K562 (cell line): ENCODE measurements around the gene SULT6B1. TPM values are rescaled to one million over a fixed set of nuclear protein-coding genes. Genes with fewer than 3 reads are reported as not detected.

ENCODE experiments used
- BRD4 ChIP-seq: fragments of 200-600 bp; sonication (generic); IDR thresholded peaks from 2 replicates; pipeline ENCODE4 v1.6.1; 2017; ENCODE audit warnings: inconsistent platforms
- COPS2 ChIP-seq: fragments of 450-650 bp; conservative IDR thresholded peaks from 2 replicates; pipeline ENCODE4 v1.6.1; 2016; ENCODE audit warnings: mild to moderate bottlenecking, moderate library complexity
- HDAC8 ChIP-seq: fragments of 450-650 bp; IDR thresholded peaks from 2 replicates; pipeline ENCODE4 v1.6.1; 2016; ENCODE audit warnings: mild to moderate bottlenecking, missing genetic modification characterization, moderate library complexity, missing compliant biosample characterization
- KLF16 ChIP-seq: IDR thresholded peaks from 2 replicates; pipeline ENCODE4 v1.6.1; 2016; ENCODE audit warnings: antibody characterized with exemption
- MECOM ChIP-seq: fragments of 250-450 bp; sonication (Bioruptor Pico); IDR thresholded peaks from 2 replicates; pipeline ENCODE4 v1.8.0; 2022; ENCODE audit warnings: inconsistent platforms
- MYC ChIP-seq, 2 experiments: fragments of 250-450 bp in 1 of 2; sonication (Bioruptor Pico) in 1 of 2; IDR thresholded peaks; 2 replicates each; pipeline versions ENCODE4 v1.5.1 to v1.6.1; 2012 to 2021; ENCODE audit warnings: low read depth in 2 of 2, borderline replicate concordance in 1 of 2, improper control_type of control experiment in 1 of 2, low read length in 1 of 2, mild to moderate bottlenecking in 1 of 2, moderate library complexity in 1 of 2
- NCOA4 ChIP-seq: fragments of 450-650 bp; IDR thresholded peaks from 2 replicates; pipeline ENCODE4 v1.6.1; 2018; ENCODE audit warnings: mild to moderate bottlenecking; ENCODE audit not compliant: partially characterized antibody
- PHB ChIP-seq: fragments of 250-450 bp; sonication (Bioruptor Pico); IDR thresholded peaks from 2 replicates; pipeline ENCODE4 v1.5.0; 2021
- RAD51 ChIP-seq: fragments of 450-650 bp; IDR thresholded peaks from 2 replicates; pipeline ENCODE4 v1.7.1; 2016; ENCODE audit warnings: low read depth, mild to moderate bottlenecking, borderline replicate concordance
- RFX1 ChIP-seq: fragments of 450-650 bp; IDR thresholded peaks from 2 replicates; pipeline ENCODE4 v1.6.1; 2016; ENCODE audit warnings: mild to moderate bottlenecking, moderate library complexity
- SAFB ChIP-seq: fragments of 200-400 bp; formaldehyde crosslinking; IDR thresholded peaks from 2 replicates; pipeline ENCODE4 v1.6.1; 2017; ENCODE audit warnings: low read depth, low read length, borderline replicate concordance
- SMARCA5 ChIP-seq: fragments of 450-650 bp; IDR thresholded peaks from 2 replicates; pipeline ENCODE4 v1.6.1; 2016
- SNIP1 ChIP-seq: fragments of 450-650 bp; IDR thresholded peaks from 2 replicates; pipeline ENCODE4 v1.7.1; 2017; ENCODE audit warnings: low read depth, mild to moderate bottlenecking
- TCF7L2 ChIP-seq: fragments of 150-350 bp; IDR thresholded peaks from 2 replicates; pipeline ENCODE4 v1.6.1; 2016; ENCODE audit warnings: low read depth, mild to moderate bottlenecking, low read length, moderate library complexity
- ZNF146 ChIP-seq: IDR thresholded peaks from one replicate; pipeline ENCODE4 v1.6.1; 2018; ENCODE audit warnings: missing compliant biosample characterization; ENCODE audit not compliant: unreplicated experiment
- ZNF174 ChIP-seq: fragments of 250-450 bp; sonication (Bioruptor Pico); IDR thresholded peaks from 2 replicates; pipeline ENCODE4 v1.4.0; 2020; ENCODE audit warnings: mild to moderate bottlenecking
- ZNF764 ChIP-seq: fragments of 250-450 bp; sonication (Bioruptor Pico); IDR thresholded peaks from 2 replicates; pipeline ENCODE4 v1.4.0; 2020; ENCODE audit warnings: low read depth, mild to moderate bottlenecking, moderate library complexity
- polyA plus RNA-seq, 8 experiments: library from polyadenylated mRNA; depleted of rRNA in 4 of 8; stranded (reverse) in 5 of 8; unstranded in 3 of 8; fragments of >200 nt; fragmentation: Nextera tagmentation in 2 of 8; fragmentation: Illumina TruSeq in 1 of 8; extraction: Ambion mirVana in 2 of 8; extraction: Trizol in 1 of 8; gene quantifications; 2 replicates each; pipeline versions ENCODE4 v1.2.1 to v1.2.3, GENCODE V29; 2011 to 2014; ENCODE audit warnings: inconsistent platforms in 1 of 8, missing spikeins in 1 of 8
- total RNA-seq, 7 experiments: library from RNA; depleted of rRNA in 6 of 7; stranded (reverse); fragments of >200 nt in 6 of 7; fragmentation: Illumina TruSeq in 2 of 7; extraction: Trizol in 2 of 7; gene quantifications; 2 replicates each; pipeline versions ENCODE4 v1.2.1 to v1.2.3, GENCODE V29; 2011 to 2021; ENCODE audit warnings: low replicate concordance in 1 of 7
- TF ChIP-seq, protein P1 (sequence below): sonication (generic); formaldehyde crosslinking; IDR thresholded peaks from 2 replicates; pipeline ENCODE4 v1.8.1; 2023; ENCODE audit warnings: mild to moderate bottlenecking, missing genetic modification reagents
- TF ChIP-seq, protein P2 (sequence below): sonication (generic); formaldehyde crosslinking; IDR thresholded peaks from 2 replicates; pipeline ENCODE4 v1.8.0; 2022; ENCODE audit warnings: mild to moderate bottlenecking, missing genetic modification reagents, borderline replicate concordance
- TF ChIP-seq, protein P3 (sequence below), 2 experiments: IDR thresholded peaks; 2 replicates each; pipeline ENCODE4 v1.6.1; 2011; ENCODE audit warnings: borderline replicate concordance in 1 of 2, control low read depth in 1 of 2, low read depth in 1 of 2, low read length in 1 of 2, mild to moderate bottlenecking in 1 of 2, mixed read lengths in 1 of 2, moderate library complexity in 1 of 2; ENCODE audit not compliant: insufficient read depth in 1 of 2, insufficient read length in 1 of 2, poor library complexity in 1 of 2, severe bottlenecking in 1 of 2; ENCODE audit errors: extremely low read depth in 1 of 2
- TF ChIP-seq, protein P4 (sequence below): fragments of 450-650 bp; formaldehyde crosslinking; IDR thresholded peaks from 2 replicates; pipeline ENCODE4 v1.4.0; 2022; ENCODE audit warnings: missing genetic modification characterization

The SULT6B1 gene
- total and polyA plus RNA-seq, 9 of the 15 experiments (the other 6 are each of a cell fraction or from before 2014, with no cell fraction given), result not detected

DNA sequence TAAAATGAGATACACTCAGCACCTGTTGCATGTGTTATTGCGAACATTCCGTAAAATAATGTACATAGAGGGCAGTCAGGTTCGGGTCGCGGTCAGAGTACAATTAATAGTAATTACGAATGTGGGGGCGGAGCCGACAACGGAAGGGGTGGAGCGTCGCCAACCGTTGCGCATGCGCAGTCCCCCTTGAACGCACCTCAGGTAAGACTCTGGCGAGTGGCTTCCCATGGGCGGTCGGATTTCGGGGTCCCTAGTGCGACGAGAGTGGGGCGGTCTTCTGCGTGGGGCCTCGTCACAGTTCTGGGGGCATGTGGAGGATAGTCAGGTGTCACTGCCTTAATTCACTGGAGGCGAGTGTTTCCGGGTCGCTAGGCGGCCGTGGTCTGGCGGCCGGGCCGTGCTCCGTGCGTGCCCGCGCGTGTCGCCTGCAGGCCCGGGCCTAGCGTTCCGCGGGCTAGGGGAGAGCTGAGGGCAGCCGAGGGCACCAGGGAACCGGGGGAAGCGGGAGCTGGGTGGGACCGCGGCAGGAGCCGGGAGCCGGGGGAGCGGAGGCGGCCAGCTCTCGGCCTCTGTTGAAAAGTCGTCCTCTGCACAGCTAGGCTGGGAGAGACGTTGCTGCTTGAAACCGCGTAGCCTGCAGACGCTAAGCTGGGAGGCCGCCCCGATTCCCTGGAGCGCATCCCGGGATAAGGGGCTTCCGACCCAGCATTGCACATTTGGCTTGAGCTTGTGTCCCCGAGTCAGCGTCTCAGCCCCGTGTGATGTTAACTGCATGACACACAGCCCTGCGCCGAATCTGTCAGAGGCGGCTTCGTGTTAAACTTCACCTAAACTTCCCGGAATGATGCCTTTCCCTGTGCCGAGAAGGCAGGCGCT is 8.1 kb upstream of the SULT6B1 start, which contains the start of gene CEBPZOS (continued):
- TF ChIP-seq, protein P1, sequence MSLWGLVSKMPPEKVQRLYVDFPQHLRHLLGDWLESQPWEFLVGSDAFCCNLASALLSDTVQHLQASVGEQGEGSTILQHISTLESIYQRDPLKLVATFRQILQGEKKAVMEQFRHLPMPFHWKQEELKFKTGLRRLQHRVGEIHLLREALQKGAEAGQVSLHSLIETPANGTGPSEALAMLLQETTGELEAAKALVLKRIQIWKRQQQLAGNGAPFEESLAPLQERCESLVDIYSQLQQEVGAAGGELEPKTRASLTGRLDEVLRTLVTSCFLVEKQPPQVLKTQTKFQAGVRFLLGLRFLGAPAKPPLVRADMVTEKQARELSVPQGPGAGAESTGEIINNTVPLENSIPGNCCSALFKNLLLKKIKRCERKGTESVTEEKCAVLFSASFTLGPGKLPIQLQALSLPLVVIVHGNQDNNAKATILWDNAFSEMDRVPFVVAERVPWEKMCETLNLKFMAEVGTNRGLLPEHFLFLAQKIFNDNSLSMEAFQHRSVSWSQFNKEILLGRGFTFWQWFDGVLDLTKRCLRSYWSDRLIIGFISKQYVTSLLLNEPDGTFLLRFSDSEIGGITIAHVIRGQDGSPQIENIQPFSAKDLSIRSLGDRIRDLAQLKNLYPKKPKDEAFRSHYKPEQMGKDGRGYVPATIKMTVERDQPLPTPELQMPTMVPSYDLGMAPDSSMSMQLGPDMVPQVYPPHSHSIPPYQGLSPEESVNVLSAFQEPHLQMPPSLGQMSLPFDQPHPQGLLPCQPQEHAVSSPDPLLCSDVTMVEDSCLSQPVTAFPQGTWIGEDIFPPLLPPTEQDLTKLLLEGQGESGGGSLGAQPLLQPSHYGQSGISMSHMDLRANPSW (CRISPR knock-in tag), result no peak
- TF ChIP-seq, protein P2, sequence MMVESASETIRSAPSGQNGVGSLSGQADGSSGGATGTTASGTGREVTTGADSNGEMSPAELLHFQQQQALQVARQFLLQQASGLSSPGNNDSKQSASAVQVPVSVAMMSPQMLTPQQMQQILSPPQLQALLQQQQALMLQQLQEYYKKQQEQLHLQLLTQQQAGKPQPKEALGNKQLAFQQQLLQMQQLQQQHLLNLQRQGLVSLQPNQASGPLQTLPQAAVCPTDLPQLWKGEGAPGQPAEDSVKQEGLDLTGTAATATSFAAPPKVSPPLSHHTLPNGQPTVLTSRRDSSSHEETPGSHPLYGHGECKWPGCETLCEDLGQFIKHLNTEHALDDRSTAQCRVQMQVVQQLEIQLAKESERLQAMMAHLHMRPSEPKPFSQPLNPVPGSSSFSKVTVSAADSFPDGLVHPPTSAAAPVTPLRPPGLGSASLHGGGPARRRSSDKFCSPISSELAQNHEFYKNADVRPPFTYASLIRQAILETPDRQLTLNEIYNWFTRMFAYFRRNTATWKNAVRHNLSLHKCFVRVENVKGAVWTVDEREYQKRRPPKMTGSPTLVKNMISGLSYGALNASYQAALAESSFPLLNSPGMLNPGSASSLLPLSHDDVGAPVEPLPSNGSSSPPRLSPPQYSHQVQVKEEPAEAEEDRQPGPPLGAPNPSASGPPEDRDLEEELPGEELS (CRISPR knock-in tag), result peak; percentile 85; the same call in 1 of the 2 replicates
- TF ChIP-seq, protein P3, sequence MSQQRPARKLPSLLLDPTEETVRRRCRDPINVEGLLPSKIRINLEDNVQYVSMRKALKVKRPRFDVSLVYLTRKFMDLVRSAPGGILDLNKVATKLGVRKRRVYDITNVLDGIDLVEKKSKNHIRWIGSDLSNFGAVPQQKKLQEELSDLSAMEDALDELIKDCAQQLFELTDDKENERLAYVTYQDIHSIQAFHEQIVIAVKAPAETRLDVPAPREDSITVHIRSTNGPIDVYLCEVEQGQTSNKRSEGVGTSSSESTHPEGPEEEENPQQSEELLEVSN (IDR thresholded peaks at IDR 0.05; ENCODE audit: borderline replicate concordance in 1 of 2, extremely low read depth in 1 of 2, insufficient read depth in 1 of 2, insufficient read length in 1 of 2, low read depth in 1 of 2, low read length in 1 of 2, poor library complexity in 1 of 2, severe bottlenecking in 1 of 2), result peak; percentile 67 to 83
- TF ChIP-seq ZNF174 (CRISPR knock-in tag) (no peak), NCOA4 (no peak), HDAC8 (tag) (no peak), MYC (IDR thresholded peaks at IDR 0.05; ENCODE audit: low read depth, low read length) (peak; percentile 76), MYC (CRISPR knock-in tag; IDR thresholded peaks at IDR 0.05; ENCODE audit: borderline replicate concordance, low read depth) (no peak), RFX1 (no peak), PHB (CRISPR knock-in tag) (no peak), BRD4 (no peak), COPS2 (no peak), RAD51 (no peak), MECOM (CRISPR knock-in tag) (no peak), TCF7L2 (no peak), ZNF146 (CRISPR knock-in tag) (no peak), KLF16 (no peak), SMARCA5 (no peak), SAFB (0 out of 2 replicates have a peak, but pooled peaks have one; percentile 49), SNIP1 (no peak), ZNF764 (CRISPR knock-in tag) (no peak)
- TF ChIP-seq, protein P4, sequence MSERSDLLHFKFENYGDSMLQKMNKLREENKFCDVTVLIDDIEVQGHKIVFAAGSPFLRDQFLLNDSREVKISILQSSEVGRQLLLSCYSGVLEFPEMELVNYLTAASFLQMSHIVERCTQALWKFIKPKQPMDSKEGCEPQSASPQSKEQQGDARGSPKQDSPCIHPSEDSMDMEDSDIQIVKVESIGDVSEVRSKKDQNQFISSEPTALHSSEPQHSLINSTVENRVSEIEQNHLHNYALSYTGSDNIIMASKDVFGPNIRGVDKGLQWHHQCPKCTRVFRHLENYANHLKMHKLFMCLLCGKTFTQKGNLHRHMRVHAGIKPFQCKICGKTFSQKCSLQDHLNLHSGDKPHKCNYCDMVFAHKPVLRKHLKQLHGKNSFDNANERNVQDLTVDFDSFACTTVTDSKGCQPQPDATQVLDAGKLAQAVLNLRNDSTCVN (CRISPR knock-in tag), result no peak
